CD8-positive, alpha-beta memory T cell (primary cell): ENCODE results near the gene DYRK2. TPM values are rescaled to one million over a fixed set of nuclear protein-coding genes. Genes with fewer than 3 reads are reported as not detected.

Source experiments
- CTCF ChIA-PET: fragments of 350-600 bp; sonication (Branson Sonifier 250); formaldehyde crosslinking; loops from one replicate; lab custom pipeline; 2021; ENCODE audit warnings: antibody characterized with exemption; lab: Charles Lee
- POLR2A ChIA-PET: fragments of 350-600 bp; sonication (Branson Sonifier 250); formaldehyde crosslinking; loops from one replicate; lab custom pipeline; 2021; ENCODE audit warnings: antibody characterized with exemption; lab: Charles Lee
- DNase-seq, 5 donors: peaks; one replicate each; pipeline versions ENCODE4 v3.0.0 to v3.0.0-alpha.2; 2020 to 2022; ENCODE audit warnings: mixed read lengths in 1 of 5
- H3K27ac ChIP-seq: one replicate; pipeline ENCODE4 v1.7.0; 2013; ENCODE audit warnings: low read depth, mild to moderate bottlenecking, low read length, moderate library complexity
- H3K27me3 ChIP-seq: 2 replicates; pipeline ENCODE4 v1.7.0; 2013; ENCODE audit warnings: low read length, mild to moderate bottlenecking; ENCODE audit not compliant: insufficient read depth, poor library complexity, severe bottlenecking
- H3K36me3 ChIP-seq: 2 replicates; pipeline ENCODE4 v1.7.0; 2013; ENCODE audit warnings: mild to moderate bottlenecking, low read length, moderate library complexity; ENCODE audit not compliant: insufficient read depth
- H3K4me1 ChIP-seq: 2 replicates; pipeline ENCODE4 v1.7.0; 2013; ENCODE audit warnings: mild to moderate bottlenecking, low read length, moderate library complexity; ENCODE audit not compliant: insufficient read depth
- H3K4me3 ChIP-seq: 2 replicates; pipeline ENCODE4 v1.7.0; 2013; ENCODE audit warnings: mild to moderate bottlenecking, low read length
- H3K9me3 ChIP-seq: 2 replicates; pipeline ENCODE4 v1.7.0; 2013; ENCODE audit warnings: mild to moderate bottlenecking, low read length
- H3K27ac Mint-ChIP-seq, 8 donors: one replicate each; pipeline ENCODE4 v1.8.0; 2020 to 2021; ENCODE audit warnings: mixed read lengths in 8 of 8, mild to moderate bottlenecking in 6 of 8, inconsistent platforms in 3 of 8, moderate library complexity in 3 of 8
- H3K27me3 Mint-ChIP-seq, 2 donors: one replicate each; pipeline ENCODE4 v1.8.0; 2020 to 2021; ENCODE audit warnings: mixed read lengths in 2 of 2, mild to moderate bottlenecking in 1 of 2, moderate library complexity in 1 of 2
- H3K36me3 Mint-ChIP-seq, 3 donors: one replicate each; pipeline ENCODE4 v1.8.0; 2020 to 2021; ENCODE audit warnings: mixed read lengths in 3 of 3, inconsistent platforms in 1 of 3, mild to moderate bottlenecking in 1 of 3
- H3K4me1 Mint-ChIP-seq, 3 donors: one replicate each; pipeline ENCODE4 v1.8.0; 2020 to 2021; ENCODE audit warnings: mixed read lengths in 3 of 3, inconsistent platforms in 1 of 3, mild to moderate bottlenecking in 1 of 3
- H3K4me3 Mint-ChIP-seq, 7 donors: one replicate each; pipeline ENCODE4 v1.8.0; 2020 to 2021; ENCODE audit warnings: mixed read lengths in 7 of 7, mild to moderate bottlenecking in 6 of 7, moderate library complexity in 4 of 7, inconsistent platforms in 2 of 7
- H3K9me3 Mint-ChIP-seq, 5 donors: one replicate each; pipeline ENCODE4 v1.8.0; 2020 to 2022; ENCODE audit warnings: mixed read lengths in 5 of 5, mild to moderate bottlenecking in 3 of 5, moderate library complexity in 2 of 5, inconsistent platforms in 1 of 5
- polyA plus RNA-seq: library from polyadenylated mRNA; unstranded; fragments of 300-500 nt; fragmentation: Illumina TruSeq; gene quantifications from one replicate; pipeline ENCODE4 v1.2.3, GENCODE V29; 2021
- total RNA-seq, 2 experiments: library from RNA; stranded (reverse); gene quantifications; one replicate each; pipeline ENCODE4 v1.2.3, GENCODE V29; 2021

DYRK2 gene
- total RNA-seq: 10 to 100 TPM; 44.7 to 47.6 TPM
- 89.3 TPM for polyA plus RNA-seq

- H3K4me3 ChIP-seq: peak within 1 kb of the TSS; percentile 94
- POLR2A ChIA-PET: interaction anchor here (0.7 to 3.9 kb wide), 15 partner anchors 10 to 379 kb away, joined by 3 to 78 read pairs (median 4); partner anchors contain the start of gene CAND1
- no peaks in the 10 kb centered on the region for H3K9me3 Mint-ChIP-seq
Measured at GRCh38 chr12:67648521-67649260, at the start of gene DYRK2. DYRK2 (plus strand) TSS chr12:67648745; CDS start chr12:67649134, 389 bp downstream.

GRCh38 chr12:67599691-67600090 lies 48.9 kb upstream of the DYRK2 start:
- no peaks in the 10 kb centered on the region for H3K4me1 ChIP-seq
- Mint-ChIP-seq H3K27ac (peak overlapping the region in 1 of 8 donors; percentile 49), H3K27me3 (no peaks in the 10 kb centered on the region), H3K4me3 (no peak overlapping the region), H3K4me1 (peaks cover 5 to 20% (median 17%) of the 10 kb centered on the region in 3 donors), H3K36me3 (peaks cover 0 to 18% (median 0%) of the 10 kb centered on the region in 3 donors), H3K9me3 (peaks cover 0 to 12% (median 0%) of the 10 kb centered on the region in 5 donors)
- no peak overlapping the region for H3K27ac ChIP-seq
- H3K9me3 ChIP-seq: no peaks in the 10 kb centered on the region
- no peak overlapping the region for H3K4me3 ChIP-seq
- no peaks in the 10 kb centered on the region for H3K27me3 ChIP-seq
- ChIA-PET POLR2A (no interaction called here), CTCF (interaction anchor here (1.0 to 1.6 kb wide), 2 partner anchors 8 to 10 kb away, joined by 4 to 6 read pairs; no protein-coding TSS in a partner anchor)
- no peaks in the 10 kb centered on the region for H3K36me3 ChIP-seq
- no peak for DNase-seq

More at GRCh38 chr12:67648521-67649260, at the start of gene DYRK2:
- peaks cover 8 to 32% (median 11%) of the 10 kb centered on the region in 3 donors for H3K36me3 Mint-ChIP-seq
- Histone ChIP-seq H3K27me3 (no peaks in the 10 kb centered on the region), H3K9me3 (no peaks in the 10 kb centered on the region), H3K27ac (peak within 1 kb of the TSS; percentile 81), H3K4me1 (peaks cover 32% of the 10 kb centered on the region), H3K36me3 (no peaks in the 10 kb centered on the region)
- CTCF ChIA-PET: interaction anchor here (0.8 to 3.2 kb wide), 20 partner anchors 9 to 303 kb away, joined by 3 to 18 read pairs (median 4); no protein-coding TSS in a partner anchor
- H3K4me1 Mint-ChIP-seq: peaks cover 39 to 46% (median 45%) of the 10 kb centered on the region in 3 donors
- peak; percentile 68 to 86 (median 79) for DNase-seq
- peak within 1 kb of the TSS; percentile 82 to 99 (median 92) for H3K27ac Mint-ChIP-seq
- no peaks in the 10 kb centered on the region for H3K27me3 Mint-ChIP-seq
- H3K4me3 Mint-ChIP-seq: peak within 1 kb of the TSS; percentile 94 to 100 (median 99)

GRCh38 chr12:67601126-67601525 lies 47.4 kb upstream of the DYRK2 start:
- Mint-ChIP-seq H3K27me3 (no peaks in the 10 kb centered on the region), H3K27ac (no peak overlapping the region), H3K4me3 (no peak overlapping the region), H3K36me3 (peaks cover 0 to 22% (median 0%) of the 10 kb centered on the region in 3 donors), H3K4me1 (peaks cover 4 to 18% (median 10%) of the 10 kb centered on the region in 3 donors), H3K9me3 (peaks cover 0 to 12% (median 0%) of the 10 kb centered on the region in 5 donors)
- DNase-seq: no peak
- H3K9me3 ChIP-seq: no peaks in the 10 kb centered on the region
- ChIA-PET POLR2A (no interaction called here), CTCF (interaction anchor here (1.1 kb wide), 1 partner anchor 245 kb away, joined by 5 read pairs; no protein-coding TSS in a partner anchor)
- no peak overlapping the region for H3K27ac ChIP-seq
- no peaks in the 10 kb centered on the region for H3K27me3 ChIP-seq
- no peak overlapping the region for H3K4me3 ChIP-seq
- H3K4me1 ChIP-seq: no peaks in the 10 kb centered on the region
- H3K36me3 ChIP-seq: no peaks in the 10 kb centered on the region

- Mint-ChIP-seq H3K36me3 (peaks cover 0 to 5% (median 0%) of the 10 kb centered on the region in 3 donors), H3K9me3 (peaks cover 0 to 1% (median 0%) of the 10 kb centered on the region in 5 donors), H3K4me3 (no peak overlapping the region), H3K27me3 (peaks cover 0 to 7% of the 10 kb centered on the region in 2 donors), H3K27ac (no peak overlapping the region), H3K4me1 (peaks cover 3 to 10% (median 6%) of the 10 kb centered on the region in 3 donors)
- no peaks in the 10 kb centered on the region for H3K9me3 ChIP-seq
- no peaks in the 10 kb centered on the region for H3K4me1 ChIP-seq
- POLR2A ChIA-PET: no interaction called here
- H3K27ac ChIP-seq: no peak overlapping the region
- no peak for DNase-seq
- H3K27me3 ChIP-seq: no peaks in the 10 kb centered on the region
- H3K4me3 ChIP-seq: no peak overlapping the region
- CTCF ChIA-PET: interaction anchor here (1.4 kb wide), 1 partner anchor 10 kb away, joined by 4 read pairs; no protein-coding TSS in a partner anchor
- no peaks in the 10 kb centered on the region for H3K36me3 ChIP-seq
Measured at GRCh38 chr12:67609226-67609870, 39.2 kb upstream of the DYRK2 start.

- H3K36me3 Mint-ChIP-seq: no peaks in the 10 kb centered on the region
Measured at GRCh38 chr12:67613040-67613439, 35.5 kb upstream of the DYRK2 start.

GRCh38 chr12:67617629-67618028 lies 30.9 kb upstream of the DYRK2 start:
- Mint-ChIP-seq H3K4me1 (peaks cover 0 to 5% (median 4%) of the 10 kb centered on the region in 3 donors), H3K9me3 (no peaks in the 10 kb centered on the region), H3K27me3 (no peaks in the 10 kb centered on the region), H3K36me3 (no peaks in the 10 kb centered on the region), H3K4me3 (no peak overlapping the region), H3K27ac (no peak overlapping the region)
- H3K9me3 ChIP-seq: no peaks in the 10 kb centered on the region
- POLR2A ChIA-PET: no interaction called here
- no peaks in the 10 kb centered on the region for H3K4me1 ChIP-seq
- no peak overlapping the region for H3K4me3 ChIP-seq
- H3K27ac ChIP-seq: no peak overlapping the region
- DNase-seq: no peak
- CTCF ChIA-PET: interaction anchor here (1.0 to 1.3 kb wide), 2 partner anchors 13 to 15 kb away, joined by 3 read pairs; no protein-coding TSS in a partner anchor
- H3K36me3 ChIP-seq: no peaks in the 10 kb centered on the region
- no peaks in the 10 kb centered on the region for H3K27me3 ChIP-seq

More at GRCh38 chr12:67613040-67613439, 35.5 kb upstream of the DYRK2 start:
- peaks cover 0 to 7% of the 10 kb centered on the region in 2 donors for H3K27me3 Mint-ChIP-seq
- CTCF ChIA-PET: interaction anchor here (1.2 kb wide), 1 partner anchor 19 kb away, joined by 3 read pairs; no protein-coding TSS in a partner anchor
- H3K9me3 Mint-ChIP-seq: peaks cover 0 to 1% (median 0%) of the 10 kb centered on the region in 5 donors
- POLR2A ChIA-PET: no interaction called here
- no peaks in the 10 kb centered on the region for H3K36me3 ChIP-seq
- no peaks in the 10 kb centered on the region for H3K4me1 ChIP-seq
- H3K4me3 ChIP-seq: no peak overlapping the region
- H3K27me3 ChIP-seq: no peaks in the 10 kb centered on the region
- H3K4me3 Mint-ChIP-seq: no peak overlapping the region
- H3K4me1 Mint-ChIP-seq: peaks cover 0 to 10% (median 3%) of the 10 kb centered on the region in 3 donors
- H3K27ac Mint-ChIP-seq: peak overlapping the region in 1 of 8 donors; percentile 65
- no peaks in the 10 kb centered on the region for H3K9me3 ChIP-seq
- no peak for DNase-seq
- H3K27ac ChIP-seq: no peak overlapping the region

- POLR2A ChIA-PET: no interaction called here
- DNase-seq: no peak
- Mint-ChIP-seq H3K9me3 (no peaks in the 10 kb centered on the region), H3K27ac (no peak overlapping the region), H3K36me3 (no peaks in the 10 kb centered on the region), H3K4me1 (peaks cover 0 to 5% (median 4%) of the 10 kb centered on the region in 3 donors), H3K27me3 (no peaks in the 10 kb centered on the region), H3K4me3 (no peak overlapping the region)
- H3K27me3 ChIP-seq: no peaks in the 10 kb centered on the region
- H3K36me3 ChIP-seq: no peaks in the 10 kb centered on the region
- no peak overlapping the region for H3K27ac ChIP-seq
- no peaks in the 10 kb centered on the region for H3K9me3 ChIP-seq
- no peaks in the 10 kb centered on the region for H3K4me1 ChIP-seq
- CTCF ChIA-PET: interaction anchor here (1.3 kb wide), 1 partner anchor 12 kb away, joined by 3 read pairs; no protein-coding TSS in a partner anchor
- no peak overlapping the region for H3K4me3 ChIP-seq
Measured at GRCh38 chr12:67618303-67618702, 30.2 kb upstream of the DYRK2 start.
